Uterus (tissue), 2 donors: ENCODE results near the gene PLXNB3.

Source experiments
- CTCF ChIP-seq, 4 experiments: fragments of 200-600 bp in 2 of 4; fragments of 450-650 bp in 2 of 4; sonication (generic) in 2 of 4; IDR thresholded peaks; one replicate each; pipeline ENCODE4 v1.5.1; 2016 to 2019; ENCODE audit warnings: antibody characterized with exemption in 4 of 4, mild to moderate bottlenecking in 2 of 4, moderate library complexity in 1 of 4
- POLR2A ChIP-seq, 2 donors: fragments of 450-650 bp; IDR thresholded peaks; one replicate each; pipeline ENCODE4 v1.6.1; 2016; ENCODE audit warnings: antibody characterized with exemption in 2 of 2, mild to moderate bottlenecking in 1 of 2, moderate library complexity in 1 of 2

DNA sequence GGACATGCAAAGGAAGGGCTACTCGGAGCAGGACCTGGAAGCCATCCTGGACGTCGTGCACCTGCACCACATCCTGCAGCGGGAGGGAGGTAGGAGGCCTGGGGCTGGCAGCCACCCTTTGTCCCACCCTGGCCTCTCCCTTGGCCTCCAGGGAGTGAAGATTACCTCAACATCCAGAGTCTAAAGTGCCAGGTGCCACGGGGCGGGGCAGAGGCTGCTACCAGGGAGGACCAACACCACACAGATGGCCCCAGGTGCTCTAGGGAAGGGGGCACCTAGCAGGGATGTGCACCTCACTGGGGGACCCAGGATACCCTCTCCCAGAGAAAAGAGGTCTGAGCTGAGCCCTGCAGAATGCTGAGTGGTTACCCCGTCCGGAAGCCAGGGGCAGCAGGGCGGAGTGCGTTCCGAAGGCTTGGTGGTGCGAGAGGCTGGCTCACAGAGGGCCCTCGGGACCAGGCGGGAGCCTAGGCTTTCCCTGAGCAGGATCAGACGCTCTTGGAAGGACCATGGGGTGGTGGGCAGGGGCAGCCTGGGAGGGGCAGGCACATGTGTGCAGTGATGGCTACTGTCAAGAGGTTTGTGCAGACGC, 23.3 kb upstream of the PLXNB3 start:
- TF ChIP-seq CTCF (IDR thresholded peaks at IDR 0.05) (no peak), POLR2A (IDR thresholded peaks at IDR 0.05) (no peak)
